Heart right ventricle (tissue), 16 donors: ENCODE data around the gene MAP3K2. TPM values are rescaled to one million over a fixed set of nuclear protein-coding genes. Genes with fewer than 3 reads are reported as not detected.
A peak's percentile ranks its signal among the peaks of the same experiment; 100 is the strongest.

Experiments used
- ATAC-seq, 8 donors: fragments of 200-7000 bp; cut with Tn5 transposase; one replicate each; pipeline ENCODE4 v1.9.1; 2020; ENCODE audit warnings: mild to moderate bottlenecking in 8 of 8, moderate library complexity in 8 of 8, moderate number of reproducible peaks in 1 of 8
- DNase-seq, 2 donors: peaks; one replicate each; pipeline ENCODE4 v3.0.0-alpha.2; 2020
- H3K27ac ChIP-seq, 10 donors: fragments of 200-600 bp; sonication (generic) in 2 of 10; one replicate each; pipeline versions ENCODE4 v1.5.0 to v1.8.0; 2020 to 2022; ENCODE audit warnings: mild to moderate bottlenecking in 3 of 10
- H3K27me3 ChIP-seq, 7 donors: fragments of 200-600 bp; one replicate each; pipeline ENCODE4 v1.8.0; 2021 to 2022; ENCODE audit warnings: mild to moderate bottlenecking in 2 of 7
- H3K36me3 ChIP-seq, 9 donors: fragments of 200-600 bp; sonication (generic) in 1 of 9; one replicate each; pipeline versions ENCODE4 v1.5.0 to v1.8.0; 2020 to 2022; ENCODE audit warnings: mild to moderate bottlenecking in 2 of 9
- H3K4me1 ChIP-seq, 9 donors: fragments of 200-600 bp; sonication (generic) in 1 of 9; one replicate each; pipeline versions ENCODE4 v1.5.0 to v1.8.0; 2020 to 2022; ENCODE audit warnings: mild to moderate bottlenecking in 4 of 9
- H3K4me3 ChIP-seq, 10 donors: fragments of 200-600 bp; sonication (generic) in 2 of 10; one replicate each; pipeline versions ENCODE4 v1.5.0 to v1.8.0; 2020 to 2022; ENCODE audit warnings: mild to moderate bottlenecking in 7 of 10, moderate library complexity in 2 of 10
- H3K9me3 ChIP-seq, 11 donors: fragments of 200-600 bp in 10 of 11; sonication (generic) in 2 of 11; one replicate each; pipeline versions ENCODE4 v1.5.0 to v1.8.0; 2013 to 2022; ENCODE audit warnings: mild to moderate bottlenecking in 2 of 11, control low read depth in 1 of 11, moderate library complexity in 1 of 11
- CTCF ChIP-seq, 9 donors: fragments of 200-600 bp; sonication (generic) in 2 of 9; IDR thresholded peaks; one replicate each; pipeline versions ENCODE4 v1.5.0 to v1.8.0; 2021 to 2022; ENCODE audit warnings: antibody characterized with exemption in 9 of 9, mild to moderate bottlenecking in 5 of 9, moderate library complexity in 1 of 9
- WGBS, 2 donors: extraction: QIAGEN DNeasy Blood & Tissue Kit; methylation state at CpG; one replicate each; pipeline ENCODE4 v1.1.7; 2013; ENCODE audit warnings: inconsistent platforms in 1 of 2; 5-methylcytosine and 5-hydroxymethylcytosine counted together
- intact Hi-C, 10 donors: fragments of 100-400 bp; cut with DNase I; formaldehyde crosslinking; loops; one replicate each; pipeline versions ENCODE4 v1.11.1 to v1.14.2; 2022
- polyA plus RNA-seq, 2 donors: library from polyadenylated mRNA; stranded (reverse); fragments of 200-250 nt; gene quantifications; one replicate each; pipeline ENCODE4 v1.2.3, GENCODE V29; 2013
- total RNA-seq, 10 donors: library from RNA; stranded (reverse); fragmentation: NEBNext Ultra II Directional in 3 of 10; extraction: Animal tissue kit (Norgen Biotek cat#: 25700) in 3 of 10; gene quantifications; one replicate each; pipeline versions ENCODE4 v1.2.1 to v1.2.4, GENCODE V29; 2021 to 2023
- donor health status: Arrhythmogenic right ventricular cardiomyopathy.
- donor health status: ischemic (EF 13 %, LVEDD 7.1; RV severe dilation, severe dysfunction).
- donor health status: healthy with polysubstance abuse.
- donor health status: DM: no; HTN: yes; CAD: no.
- donor health status: DM: no; HTN: no; CAD: no.
- donor health status: ischemic (EF 25% LVEDD 6.9; RV normal size, moderate dysfunction).
- donor health status: ischemic (EF 25% LVEDD 5.7; RV mildly dilated, moderate dysfunction).
- donor health status: healthy.
- donor health status: DM: yes; HTN: yes; CAD: no.
- donor health status: Ischemic cardiomyopathy.
- donor health status: ischemic (EF 35%, LVEDD 5.7; RV mildly dilated, moderate dysfunction).
- donor health status: nonischemic (EF 11% LVEDD 7.7; RV severe dilation, severe dysfunction).
- donor health status: DM: yes; HTN: yes; CAD: no.
- donor health status: PGD.
- donor health status: ischemic (EF 29% LVEDD 5.4; RV normal size, mild dysfunction).
- donor health status: nonischemic (EF 23%, LVEDD 6.1; RV moderate dilation, normal function).

Gene MAP3K2
- total and polyA plus RNA-seq, 12 donors, result 2.9 to 30.9 (median 25.2) TPM

- H3K4me3 ChIP-seq, result peak overlapping the region in 9 of 10 donors; percentile 47 to 99 (median 98)
- DNase-seq (no peak), ATAC-seq (peak in 4 of 8 donors; percentile 0 to 7 (median 4))
- WGBS, 2 donors, result 65 to 66% methylated on average over 8 of the region's 8 CpGs
- no peaks in the 10 kb centered on the region for H3K27me3 ChIP-seq
- peak overlapping the region; percentile 99 to 100 (median 100) for H3K27ac ChIP-seq
- TF ChIP-seq CTCF (IDR thresholded peaks at IDR 0.05), result no peak
- intact Hi-C loops, result loop anchor here in 3 of 10 donors (1.0 to 2.0 kb wide), 3 partner anchors 18 to 20 kb away; no protein-coding TSS in a partner anchor
- H3K4me1 ChIP-seq, result peaks cover 0 to 66% (median 36%) of the 10 kb centered on the region in 9 donors
- no peaks in the 10 kb centered on the region for H3K36me3 ChIP-seq
- H3K9me3 ChIP-seq, result no peaks in the 10 kb centered on the region
Observed at GRCh38 chr2:127388423-127389164, 819 bp upstream of the MAP3K2 start.

- Histone ChIP-seq H3K9me3 (no peaks in the 10 kb centered on the region), H3K4me3 (peak overlapping the region; percentile 88 to 99 (median 98)), H3K27me3 (no peaks in the 10 kb centered on the region), H3K4me1 (peaks cover 0 to 72% (median 52%) of the 10 kb centered on the region in 9 donors), H3K27ac (peak overlapping the region; percentile 99 to 100 (median 100)), H3K36me3 (no peaks in the 10 kb centered on the region)
- ATAC-seq (peak; percentile 78 to 93 (median 88)), DNase-seq (peak; percentile 83 to 84)
- WGBS, 2 donors, result 0 to 1% methylated on average over 34 to 48 of the region's 58 CpGs
- TF ChIP-seq CTCF (IDR thresholded peaks at IDR 0.05), result no peak
- intact Hi-C loops, result no loop called here
Observed at GRCh38 chr2:127386764-127387654, 766 bp downstream of the MAP3K2 start.

- TF ChIP-seq CTCF (IDR thresholded peaks at IDR 0.05), result no peak
- Histone ChIP-seq H3K4me3 (peak overlapping the region in 9 of 10 donors; percentile 92 to 99 (median 98)), H3K27me3 (no peaks in the 10 kb centered on the region), H3K27ac (peak overlapping the region in 8 of 10 donors; percentile 100), H3K36me3 (no peaks in the 10 kb centered on the region), H3K4me1 (peaks cover 0 to 80% (median 59%) of the 10 kb centered on the region in 9 donors), H3K9me3 (no peaks in the 10 kb centered on the region)
- DNase-seq, result no peak
- WGBS, 2 donors, result 70 to 75% methylated on average over 4 of the region's 4 CpGs
- intact Hi-C loops, result no loop called here
- ATAC-seq, result no peak
Observed at GRCh38 chr2:127386246-127386645, 1.5 kb downstream of the MAP3K2 start.

- 94 to 95% methylated on average over 6 of the region's 6 CpGs for WGBS, 2 donors
- no peaks in the 10 kb centered on the region for H3K9me3 ChIP-seq
- H3K4me1 ChIP-seq, result peaks cover 0 to 85% (median 71%) of the 10 kb centered on the region in 9 donors
- no peaks in the 10 kb centered on the region for H3K36me3 ChIP-seq
- no peaks in the 10 kb centered on the region for H3K27me3 ChIP-seq
- DNase-seq (no peak), ATAC-seq (no peak)
- TF ChIP-seq CTCF (IDR thresholded peaks at IDR 0.05), result no peak
- H3K27ac ChIP-seq, result no peak overlapping the region
- intact Hi-C loops, result no loop called here
- no peak overlapping the region for H3K4me3 ChIP-seq
Observed at GRCh38 chr2:127384529-127384928, 3.2 kb downstream of the MAP3K2 start.
